HCT116 (cell line): ENCODE results near the gene CAND2. TPM values are rescaled to one million over a fixed set of nuclear protein-coding genes. Genes with fewer than 3 reads are reported as not detected.

Experiments used
- ATAC-seq: fragments of 200-7000 bp; cut with Tn5 transposase; 2 replicates; pipeline ENCODE4 v1.9.1; 2020; ENCODE audit warnings: mild to moderate bottlenecking, moderate library complexity
- BruUV-seq: library from RNA; stranded (reverse); fragments of 400-500 nt; replicated peaks from 2 replicates; lab custom pipeline; 2021; lab: Mats Ljungman, UMichigan
- CTCF ChIA-PET: fragments of 300-600 bp; sonication (Branson Sonifier 250); formaldehyde crosslinking; loops from one replicate; lab custom pipeline; 2021; ENCODE audit warnings: antibody characterized with exemption; lab: Charles Lee
- POLR2A ChIA-PET: fragments of 300-600, 350-600 bp; sonication (Branson Sonifier 250); formaldehyde crosslinking; loops from one replicate; lab custom pipeline; 2021; ENCODE audit warnings: antibody characterized with exemption; lab: Charles Lee
- RAD21 ChIA-PET, 2 experiments: fragments of 300-600 bp; sonication (Branson Sonifier 250); formaldehyde crosslinking; loops; one replicate each; lab custom pipeline; 2023; ENCODE audit warnings: low total read pairs in 2 of 2; ENCODE audit not compliant: uncharacterized antibody in 2 of 2, unreplicated experiment in 2 of 2, low non-redundant PET in 1 of 2; lab: Charles Lee
- DNase-seq: peaks from one replicate; pipeline ENCODE4 v3.0.0-alpha.2; 2010; ENCODE audit warnings: low read depth, low spot score
- H2AFZ ChIP-seq: fragments of 200-600 bp; shearing (Covaris generic), sonication (generic); 2 replicates; pipeline ENCODE4 v1.6.1; 2017; ENCODE audit warnings: low read depth, mixed run types, mixed read lengths, antibody characterized with exemption, low read length; ENCODE audit not compliant: poor library complexity, severe bottlenecking
- H3K27ac ChIP-seq: 2 replicates; pipeline ENCODE4 v1.5.1; 2012; ENCODE audit warnings: low read depth, low read length
- H3K27me3 ChIP-seq: fragments of 200-600 bp; sonication (generic); 2 replicates; pipeline ENCODE4 v1.6.1; 2016; ENCODE audit warnings: mixed run types, low read length, mixed read lengths; ENCODE audit not compliant: insufficient read depth
- H3K36me3 ChIP-seq, 2 experiments: fragments of 200-500 bp in 1 of 2; fragments of 200-600 bp in 1 of 2; sonication (Bioruptor generic) in 1 of 2; sonication (generic) in 1 of 2; 2 replicates each; pipeline versions ENCODE4 v1.5.1 to v1.6.1; 2014 to 2016; ENCODE audit warnings: low read length in 2 of 2, inconsistent platforms in 1 of 2, mixed read lengths in 1 of 2, mixed run types in 1 of 2; ENCODE audit not compliant: insufficient read depth in 2 of 2, control insufficient read depth in 1 of 2
- H3K4me1 ChIP-seq, 2 experiments: fragments of 200-600 bp in 1 of 2; sonication (generic) in 1 of 2; 2 replicates each; pipeline versions ENCODE4 v1.5.1 to v1.6.1; 2012 to 2017; ENCODE audit warnings: low read length in 2 of 2, inconsistent platforms in 1 of 2, mild to moderate bottlenecking in 1 of 2, mixed read lengths in 1 of 2, mixed run types in 1 of 2, moderate library complexity in 1 of 2; ENCODE audit not compliant: insufficient read depth in 2 of 2, control insufficient read depth in 1 of 2
- H3K4me2 ChIP-seq: fragments of 200-600 bp; sonication (generic); 2 replicates; pipeline ENCODE4 v1.6.1; 2017; ENCODE audit warnings: mixed run types, low read length, mixed read lengths
- H3K4me3 ChIP-seq, 2 experiments: fragments of 200-600 bp in 1 of 2; sonication (generic) in 1 of 2; replicated peaks in 1 of 2; 2 replicates each; pipeline ENCODE4 v1.5.1; 2011 to 2016; ENCODE audit warnings: low read length in 2 of 2, control low read depth in 1 of 2, low read depth in 1 of 2, mild to moderate bottlenecking in 1 of 2, mixed read lengths in 1 of 2, mixed run types in 1 of 2
- H3K79me2 ChIP-seq: fragments of 200-600 bp; sonication (generic); 2 replicates; pipeline ENCODE4 v1.6.1; 2017; ENCODE audit warnings: mild to moderate bottlenecking, mixed run types, low read length, moderate library complexity, mixed read lengths; ENCODE audit not compliant: insufficient read depth
- H3K9ac ChIP-seq: fragments of 200-600 bp; sonication (generic); 2 replicates; pipeline ENCODE4 v1.6.1; 2016; ENCODE audit warnings: low read length, mixed read lengths
- H3K9me2 ChIP-seq: fragments of 200-600 bp; sonication (generic), shearing (Covaris generic); 2 replicates; pipeline ENCODE4 v1.6.1; 2017; ENCODE audit warnings: mixed run types, mild to moderate bottlenecking, moderate library complexity; ENCODE audit not compliant: insufficient read depth
- H3K9me3 ChIP-seq, 2 experiments: fragments of 200-500 bp in 1 of 2; fragments of 200-600 bp in 1 of 2; sonication (Bioruptor generic) in 1 of 2; sonication (generic) in 1 of 2; 2 replicates each; pipeline ENCODE4 v1.6.1; 2014 to 2017; ENCODE audit warnings: low read length in 2 of 2, mixed read lengths in 2 of 2, inconsistent platforms in 1 of 2, low read depth in 1 of 2, mild to moderate bottlenecking in 1 of 2, mixed run types in 1 of 2, moderate library complexity in 1 of 2; ENCODE audit not compliant: control insufficient read depth in 1 of 2, insufficient read depth in 1 of 2
- H4K20me1 ChIP-seq: fragments of 200-600 bp; sonication (generic), shearing (Covaris generic); 2 replicates; pipeline ENCODE4 v1.6.1; 2017; ENCODE audit warnings: mixed run types, mild to moderate bottlenecking, moderate library complexity; ENCODE audit not compliant: insufficient read depth
- CBX3 ChIP-seq: IDR thresholded peaks from 2 replicates; pipeline ENCODE4 v1.6.1; 2012; ENCODE audit warnings: low read depth
- CEBPB ChIP-seq: IDR thresholded peaks from 2 replicates; pipeline ENCODE4 v1.6.1; 2012; ENCODE audit warnings: low read depth
- CTCF ChIP-seq, 3 experiments: fragments of 200-600 bp in 1 of 3; sonication (generic) in 1 of 3; IDR thresholded peaks in 2 of 3; conservative IDR thresholded peaks in 1 of 3; 2 replicates each; pipeline ENCODE4 v1.5.1; 2012 to 2017; ENCODE audit warnings: low read depth in 2 of 3, low read length in 2 of 3, antibody characterized with exemption in 1 of 3, borderline replicate concordance in 1 of 3, control low read depth in 1 of 3, mild to moderate bottlenecking in 1 of 3, mixed read lengths in 1 of 3, mixed run types in 1 of 3, moderate library complexity in 1 of 3; ENCODE audit not compliant: insufficient read depth in 1 of 3
- EGR1 ChIP-seq: IDR thresholded peaks from 2 replicates; pipeline ENCODE4 v1.6.1; 2012; ENCODE audit warnings: low read depth
- ELF1 ChIP-seq: IDR thresholded peaks from 2 replicates; pipeline ENCODE4 v1.6.1; 2012; ENCODE audit warnings: low read depth, borderline replicate concordance
- EZH2 ChIP-seq: fragments of 200-600 bp; sonication (generic); IDR thresholded peaks from 2 replicates; pipeline ENCODE4 v1.6.1; 2017; ENCODE audit warnings: antibody characterized with exemption, mixed run types
- EZH2phosphoT487 ChIP-seq: fragments of 200-600 bp; IDR thresholded peaks from 2 replicates; pipeline ENCODE4 v1.6.1; 2018; ENCODE audit warnings: antibody characterized with exemption, borderline replicate concordance
- FOSL1 ChIP-seq: IDR thresholded peaks from 2 replicates; pipeline ENCODE4 v1.6.1; 2012; ENCODE audit warnings: low read depth
- MAX ChIP-seq: IDR thresholded peaks from 2 replicates; pipeline ENCODE4 v1.6.1; 2012
- POLR2A ChIP-seq: IDR thresholded peaks from 2 replicates; pipeline ENCODE4 v1.7.0; 2011; ENCODE audit warnings: borderline replicate concordance; ENCODE audit not compliant: insufficient read depth, insufficient read length; ENCODE audit errors: extremely low read depth
- REST ChIP-seq: IDR thresholded peaks from 2 replicates; pipeline ENCODE4 v1.6.1; 2012; ENCODE audit warnings: low read depth
- SIN3A ChIP-seq: IDR thresholded peaks from 2 replicates; pipeline ENCODE4 v1.6.1; 2012; ENCODE audit warnings: low read depth
- SP1 ChIP-seq: IDR thresholded peaks from 2 replicates; pipeline ENCODE4 v1.6.1; 2012; ENCODE audit warnings: low read depth
- SRF ChIP-seq: IDR thresholded peaks from 2 replicates; pipeline ENCODE4 v1.6.1; 2012; ENCODE audit warnings: low read depth
- YY1 ChIP-seq: IDR thresholded peaks from 2 replicates; pipeline ENCODE4 v1.6.1; 2011; ENCODE audit warnings: low read length, low read depth, moderate library complexity, mild to moderate bottlenecking; ENCODE audit not compliant: insufficient replicate concordance; ENCODE audit errors: extremely low read depth
- ZFX ChIP-seq: fragments of 450-650 bp; IDR thresholded peaks from 2 replicates; pipeline ENCODE4 v1.6.1; 2017
- intact Hi-C: fragments of 100-400 bp; cut with micrococcal nuclease; formaldehyde crosslinking; loops from 2 replicates; pipeline ENCODE4 v1.10.0; 2022
- total RNA-seq: library from RNA; stranded (reverse); gene quantifications from one replicate; pipeline ENCODE4 v1.2.1, GENCODE V29; 2021; ENCODE audit not compliant: unreplicated experiment

The CAND2 gene
- total RNA-seq, 1 experiment from 2014 or later: not detected

- no peak for TF ChIP-seq EZH2
- TF ChIP-seq CTCF (IDR thresholded peaks at IDR 0.05 in 2 of 3, conservative IDR thresholded peaks at IDR 0.05 in 1 of 3; ENCODE audit: borderline replicate concordance in 1 of 3, insufficient read depth in 1 of 3, low read depth in 2 of 3, low read length in 2 of 3): no peak
- TF ChIP-seq FOSL1: no peak
- TF ChIP-seq POLR2A: no peak
- TF ChIP-seq EZH2phosphoT487: no peak
- no peak for TF ChIP-seq CEBPB
- no peak for TF ChIP-seq ELF1
Measured at GRCh38 chr3:12750658-12751071, 45.8 kb upstream of the CAND2 start (continued).

- Histone ChIP-seq H2AFZ (no peak overlapping the region), H3K9me3 (no peaks in the 10 kb centered on the region), H3K9me2 (no peaks in the 10 kb centered on the region), H3K4me2 (peak overlapping the region; percentile 34; the same call in 1 of the 2 replicates), H3K4me3 (no peak overlapping the region), H3K27ac (no peak overlapping the region), H3K36me3 (no peaks in the 10 kb centered on the region), H3K4me1 (peaks cover 15 to 53% of the 10 kb centered on the region in 2 experiments), H3K79me2 (no peaks in the 10 kb centered on the region), H3K27me3 (no peaks in the 10 kb centered on the region), H3K9ac (no peak overlapping the region), H4K20me1 (no peaks in the 10 kb centered on the region)
- DNase-seq (no peak), ATAC-seq (no peak)
- intact Hi-C loops: no loop called here
- ChIA-PET POLR2A (no interaction called here), RAD21 (no interaction called here), CTCF (no interaction called here)
- no TSS peak for BruUV-seq
- no peak for TF ChIP-seq POLR2A
- no peak for TF ChIP-seq ZFX
- TF ChIP-seq CBX3: no peak
- no peak for TF ChIP-seq FOSL1
- no peak for TF ChIP-seq MAX
- TF ChIP-seq REST: no peak
- no peak for TF ChIP-seq YY1
- no peak for TF ChIP-seq SIN3A
- no peak for TF ChIP-seq CTCF (IDR thresholded peaks at IDR 0.05 in 2 of 3, conservative IDR thresholded peaks at IDR 0.05 in 1 of 3; ENCODE audit: borderline replicate concordance in 1 of 3, insufficient read depth in 1 of 3, low read depth in 2 of 3, low read length in 2 of 3)
- no peak for TF ChIP-seq EZH2
- no peak for TF ChIP-seq SP1
- no peak for TF ChIP-seq SRF
- TF ChIP-seq EZH2phosphoT487: no peak
- no peak for TF ChIP-seq EGR1
- no peak for TF ChIP-seq CEBPB
Measured at GRCh38 chr3:12751571-12751970, 44.9 kb upstream of the CAND2 start.
